MCF 10A (cell line): ENCODE results near the gene AKAP7. TPM values are rescaled to one million over a fixed set of nuclear protein-coding genes. Genes with fewer than 3 reads are reported as not detected.

Experiments
- BruUV-seq: library from RNA; stranded (reverse); fragments of 400-500 nt; replicated peaks from 2 replicates; lab custom pipeline; 2021; lab: Mats Ljungman, UMichigan
- CTCF ChIA-PET: fragments of 300-600 bp; sonication (Branson Sonifier 250); formaldehyde crosslinking; extraction: SDS; loops from one replicate; lab custom pipeline; 2021; ENCODE audit warnings: antibody characterized with exemption, inconsistent platforms; lab: Yijun Ruan, JAX
- POLR2A ChIA-PET: fragments of 300-600, 350-650 bp; sonication (Branson Sonifier 250); formaldehyde crosslinking; extraction: SDS; loops from one replicate; lab custom pipeline; 2020; ENCODE audit warnings: antibody characterized with exemption, inconsistent platforms; lab: Yijun Ruan, JAX
- DNase-seq: peaks from one replicate; pipeline ENCODE4 v3.0.0-alpha.2; 2018; ENCODE audit not compliant: unreplicated experiment
- H3K27ac Mint-ChIP-seq: one replicate; pipeline ENCODE4 v1.8.0; 2022; ENCODE audit warnings: mild to moderate bottlenecking, low read depth, mixed read lengths; ENCODE audit not compliant: unreplicated experiment
- H3K27me3 Mint-ChIP-seq: one replicate; pipeline ENCODE4 v1.8.0; 2022; ENCODE audit warnings: mixed read lengths; ENCODE audit not compliant: insufficient read depth, unreplicated experiment
- H3K36me3 Mint-ChIP-seq: one replicate; pipeline ENCODE4 v1.8.0; 2022; ENCODE audit warnings: mild to moderate bottlenecking, moderate library complexity, mixed read lengths; ENCODE audit not compliant: insufficient read depth, unreplicated experiment
- H3K4me1 Mint-ChIP-seq: one replicate; pipeline ENCODE4 v1.8.0; 2022; ENCODE audit warnings: mixed read lengths; ENCODE audit not compliant: insufficient read depth, unreplicated experiment
- H3K4me3 Mint-ChIP-seq: one replicate; pipeline ENCODE4 v1.8.0; 2022; ENCODE audit warnings: mild to moderate bottlenecking, moderate library complexity, mixed read lengths; ENCODE audit not compliant: unreplicated experiment
- H3K9me3 Mint-ChIP-seq: one replicate; pipeline ENCODE4 v1.8.0; 2022; ENCODE audit warnings: mixed read lengths; ENCODE audit not compliant: unreplicated experiment
- CTCF ChIP-seq: fragments of 200-600 bp; IDR thresholded peaks from one replicate; pipeline ENCODE4 v1.8.0; 2022; ENCODE audit warnings: antibody characterized with exemption, mild to moderate bottlenecking; ENCODE audit not compliant: unreplicated experiment
- intact Hi-C: fragments of 100-400 bp; cut with micrococcal nuclease; formaldehyde crosslinking; loops from 2 replicates; pipeline ENCODE4 v1.14.1; 2022
- total RNA-seq: library from RNA; stranded (reverse); gene quantifications from 2 replicates; pipeline ENCODE4 v1.2.3, GENCODE V29; 2022

The AKAP7 gene
- total RNA-seq, 1 experiment from 2014 or later, result 5.6 TPM

- Mint-ChIP-seq H3K4me3 (no peak overlapping the region), H3K27me3 (no peaks in the 10 kb centered on the region), H3K9me3 (no peaks in the 10 kb centered on the region), H3K27ac (no peak overlapping the region), H3K36me3 (no peaks in the 10 kb centered on the region), H3K4me1 (no peaks in the 10 kb centered on the region)
- POLR2A ChIA-PET, result no interaction called here
- DNase-seq, result no peak
- intact Hi-C loops, result no loop called here
- CTCF ChIA-PET, result no interaction called here
- no TSS peak for BruUV-seq
- TF ChIP-seq CTCF, result no peak
Measured at GRCh38 chr6:131331151-131331550, 195.9 kb downstream of the AKAP7 start.

GRCh38 chr6:131331873-131332781 lies 196.9 kb downstream of the AKAP7 start:
- no peak for DNase-seq
- TF ChIP-seq CTCF, result no peak
- ChIA-PET POLR2A (no interaction called here), CTCF (interaction anchor here (0.6 to 0.8 kb wide), 2 partner anchors 32 to 654 kb away, joined by 4 to 5 read pairs; no protein-coding TSS in a partner anchor)
- no peak overlapping the region for H3K4me3 Mint-ChIP-seq
- H3K27ac Mint-ChIP-seq, result no peak overlapping the region
- H3K36me3 Mint-ChIP-seq, result no peaks in the 10 kb centered on the region
- H3K4me1 Mint-ChIP-seq, result no peaks in the 10 kb centered on the region
- no TSS peak for BruUV-seq
- H3K9me3 Mint-ChIP-seq, result no peaks in the 10 kb centered on the region
- no peaks in the 10 kb centered on the region for H3K27me3 Mint-ChIP-seq
- intact Hi-C loops, result no loop called here

Other genes starting within 250 kb of the AKAP7 start
- 22.5 and 33.3 TPM in 2 replicates for gene EPB41L2, start 72.2 kb upstream of the AKAP7 start, total RNA-seq